ENCODE measurements around the gene LZIC.

Gene LZIC

GRCh38 chr1:9910076-9910422, 33.1 kb downstream of the LZIC start, which contains the start of gene CTNNBIP1:
Gene CTNNBIP1 (minus strand): TSS chr1:9910269. CDS start chr1:9872064, 38,205 bp downstream.
- no peak for DNase-seq

- DNase-seq = no peak
Measured at GRCh38 chr1:9909234-9910046, 33.8 kb downstream of the LZIC start.

GRCh38 chr1:9908871-9909233, 34.3 kb downstream of the LZIC start:
- DNase-seq = no peak

- DNase-seq = no peak
Measured at GRCh38 chr1:9907441-9907840, 35.8 kb downstream of the LZIC start.

- DNase-seq = no peak
Measured at GRCh38 chr1:9906466-9906865, 36.7 kb downstream of the LZIC start.

- DNase-seq = no peak
Measured at GRCh38 chr1:9905010-9905409, 38.2 kb downstream of the LZIC start.

- no peak for DNase-seq
Measured at GRCh38 chr1:9904596-9904995, 38.6 kb downstream of the LZIC start.

- DNase-seq = no peak
Measured at GRCh38 chr1:9903801-9904527, 39.2 kb downstream of the LZIC start.

GRCh38 chr1:9902060-9902452, 41.1 kb downstream of the LZIC start:
- no peak for DNase-seq

GRCh38 chr1:9901148-9902059, 41.8 kb downstream of the LZIC start:
- DNase-seq = no peak

- DNase-seq = peak; percentile 92
Measured at GRCh38 chr1:9900142-9901043, 42.8 kb downstream of the LZIC start.

- DNase-seq = no peak
Measured at GRCh38 chr1:9894115-9894514, 49.1 kb downstream of the LZIC start.

- DNase-seq = no peak
Measured at GRCh38 chr1:9892563-9893528, 50.3 kb downstream of the LZIC start.

GRCh38 chr1:9891207-9891606, 52.0 kb downstream of the LZIC start:
- no peak for DNase-seq

- no peak for DNase-seq
Measured at GRCh38 chr1:9890224-9890731, 52.9 kb downstream of the LZIC start.

GRCh38 chr1:9889411-9889810, 53.8 kb downstream of the LZIC start:
- DNase-seq = no peak

GRCh38 chr1:9888886-9889285, 54.3 kb downstream of the LZIC start:
- DNase-seq = no peak

- no peak for DNase-seq
Measured at GRCh38 chr1:9887070-9887469, 56.1 kb downstream of the LZIC start.

GRCh38 chr1:9886092-9886742, 57.0 kb downstream of the LZIC start:
- no peak for DNase-seq

- DNase-seq = no peak
Measured at GRCh38 chr1:9884805-9885204, 58.4 kb downstream of the LZIC start.
